Stimulated activated CD8-positive, alpha-beta memory T cell treated with anti-CD3 and anti-CD28 coated beads, Interleukin-4, amount 100 ng/mL, for 24 hours (primary cell): Measurements from ENCODE around the gene PRRX2.
"Not testable (repeated sequence)": the region's sequence is repeated elsewhere in the genome, so short reads cannot be mapped to it uniquely, and the experiment has no call there.

ENCODE experiments used
- DNase-seq: peaks from one replicate; pipeline ENCODE4 v3.0.0-alpha.2; 2020; ENCODE audit warnings: low read depth

The PRRX2 gene

DNA sequence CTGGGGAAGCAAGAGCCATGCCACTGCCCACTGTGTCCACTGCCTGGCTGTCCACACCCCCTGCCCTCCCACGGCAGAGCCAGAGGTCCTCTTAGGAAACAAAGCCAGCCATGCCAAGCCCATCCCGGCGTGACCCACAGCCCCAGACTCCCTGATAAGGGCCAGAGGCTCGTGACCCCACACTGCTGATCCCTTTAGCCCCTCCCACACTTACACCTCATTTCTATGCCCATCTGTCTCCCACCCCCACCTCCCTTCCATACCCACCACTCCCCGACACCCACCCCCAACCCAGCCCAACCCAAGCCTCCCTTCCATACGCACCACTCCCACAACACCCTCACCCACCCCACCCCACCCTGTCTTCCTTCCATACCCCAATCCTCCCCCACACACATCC, 70.1 kb downstream of the PRRX2 start:
- no peak for DNase-seq

DNA sequence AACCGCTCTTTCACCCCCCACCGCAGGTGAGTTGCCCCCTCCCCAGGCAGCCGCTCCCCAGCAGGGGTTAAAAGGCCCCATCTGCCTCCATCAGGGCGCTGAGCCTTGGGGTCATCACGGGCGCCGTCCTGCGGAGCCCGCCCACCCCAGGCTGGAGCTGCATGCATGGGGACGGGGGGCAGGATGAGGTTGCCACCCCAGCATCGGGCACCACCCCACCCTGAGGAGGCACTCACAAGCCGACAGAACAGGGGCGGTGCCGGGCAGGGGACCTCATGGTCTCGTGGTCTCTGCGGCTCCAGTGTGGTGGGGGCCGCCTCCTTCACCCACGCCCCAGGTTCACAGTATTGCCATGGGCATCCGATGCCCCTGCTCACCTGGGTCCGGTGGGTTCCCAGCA, 70.9 kb downstream of the PRRX2 start:
- no peak for DNase-seq

DNA sequence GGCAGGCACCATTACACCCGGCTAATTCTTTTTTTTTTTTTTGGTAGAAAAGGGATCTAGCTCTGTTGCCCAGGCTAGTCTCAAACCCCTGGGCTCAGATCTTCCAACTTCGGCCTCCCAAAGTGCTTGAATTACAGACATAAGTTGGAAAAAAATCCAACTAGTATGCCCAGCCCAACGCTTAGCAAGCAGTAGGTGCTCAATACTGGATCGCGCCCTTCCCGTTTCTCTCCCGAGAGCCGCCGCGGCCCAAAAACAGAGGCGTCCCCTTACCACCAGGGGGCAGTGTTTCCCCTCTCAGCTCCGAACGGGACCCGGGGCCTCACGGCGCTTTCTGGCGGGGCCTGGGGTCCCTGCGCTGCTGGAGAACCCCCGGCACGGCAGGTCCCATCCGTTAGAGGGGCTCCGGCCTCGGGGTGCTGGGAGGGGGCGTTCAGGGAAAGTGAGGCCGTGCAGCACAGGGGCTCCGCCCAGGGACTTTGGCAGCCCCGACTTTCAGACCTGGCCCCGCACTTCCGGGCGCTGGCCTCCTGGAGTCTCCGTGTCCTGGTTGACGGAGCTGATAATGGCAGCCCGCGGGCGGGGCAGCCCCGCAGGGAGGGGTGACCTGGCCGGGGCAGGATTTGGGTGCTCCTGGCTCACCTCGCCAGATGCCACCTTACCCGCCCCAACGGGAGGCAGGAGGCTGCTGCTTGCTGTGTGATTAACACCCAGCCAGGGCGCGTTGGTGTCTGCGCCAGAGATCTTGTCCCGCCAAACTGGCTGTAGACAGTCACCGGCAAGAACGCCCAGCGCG, 72.2 kb downstream of the PRRX2 start:
- peak; percentile 77 for DNase-seq

DNA sequence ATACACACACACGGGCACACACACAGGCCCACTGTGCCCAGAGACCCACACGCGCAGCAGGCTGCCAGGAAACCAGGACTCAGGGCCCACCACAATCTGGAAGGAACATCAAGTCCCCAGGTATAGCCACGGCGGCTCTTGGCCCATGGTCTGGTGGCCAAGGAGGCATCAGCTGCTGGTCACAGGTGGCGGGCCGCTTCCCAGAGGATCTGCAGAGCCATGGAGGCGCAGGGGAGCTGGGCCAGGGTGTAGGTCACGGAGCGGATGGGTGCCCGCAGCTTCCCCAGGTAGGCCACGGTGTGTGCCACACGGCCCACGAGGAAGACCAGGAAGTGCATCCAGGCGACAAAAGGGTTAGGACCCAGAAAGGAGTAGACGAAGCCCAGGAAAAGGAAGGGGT, 74.0 kb downstream of the PRRX2 start:
- no peak for DNase-seq

DNA sequence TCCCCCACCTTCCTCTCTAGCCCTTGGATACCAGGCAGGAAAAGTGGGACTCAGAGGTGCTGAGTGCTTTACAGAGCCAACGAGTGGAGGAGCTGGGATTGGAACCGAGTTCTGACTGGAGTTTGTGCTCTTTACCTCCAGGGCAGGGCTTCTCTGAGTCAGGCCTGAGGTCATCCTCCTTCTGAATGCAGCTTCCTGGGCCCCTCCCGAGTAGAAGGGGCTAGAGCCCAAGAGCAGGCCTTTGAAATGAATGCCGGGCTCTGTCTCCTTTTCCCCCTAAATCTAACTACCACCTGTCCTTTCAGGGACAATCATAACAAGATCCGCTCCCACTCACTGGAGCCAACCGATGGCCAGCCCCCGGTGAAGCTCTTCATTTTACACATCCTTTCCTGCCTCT, 74.7 kb downstream of the PRRX2 start:
- DNase-seq = no peak

DNA sequence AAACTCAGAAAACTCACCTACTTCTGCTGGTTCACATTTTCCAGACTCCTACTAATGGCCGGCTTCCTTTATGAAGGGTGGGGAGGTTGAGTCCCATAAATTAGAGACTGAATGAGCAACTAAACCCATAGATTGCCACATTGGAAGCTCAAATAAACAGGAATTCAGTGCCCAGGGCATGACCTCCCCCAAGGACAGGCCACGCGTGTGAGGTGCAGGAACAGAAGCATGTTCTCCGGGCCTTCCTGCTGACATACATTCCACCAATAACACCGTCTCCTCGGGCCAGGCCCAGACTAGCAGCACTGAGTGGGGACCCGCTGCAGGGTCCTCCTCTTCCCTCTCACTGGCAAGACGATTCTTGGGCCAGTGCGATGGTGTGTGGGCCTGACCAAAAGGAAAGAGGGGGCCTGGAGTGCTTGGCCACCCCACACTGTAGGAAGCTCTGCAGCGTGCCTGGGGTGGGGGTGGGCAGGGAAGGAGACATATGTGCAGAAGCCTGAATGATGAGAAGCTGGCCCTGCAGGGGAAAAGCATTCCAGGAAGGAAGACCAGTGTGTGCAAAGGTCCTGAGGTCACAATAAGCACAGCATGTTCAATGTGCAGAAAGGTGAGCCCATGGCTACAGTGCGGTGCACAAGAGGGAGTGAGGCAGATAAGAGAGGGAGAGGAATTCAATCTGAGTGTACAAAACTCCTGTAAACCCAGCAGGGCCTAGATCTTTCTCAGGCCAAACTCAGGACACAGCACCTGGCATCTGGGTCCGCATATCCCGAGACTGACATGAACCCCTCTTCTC, 75.4 kb downstream of the PRRX2 start:
- no peak for DNase-seq

DNA sequence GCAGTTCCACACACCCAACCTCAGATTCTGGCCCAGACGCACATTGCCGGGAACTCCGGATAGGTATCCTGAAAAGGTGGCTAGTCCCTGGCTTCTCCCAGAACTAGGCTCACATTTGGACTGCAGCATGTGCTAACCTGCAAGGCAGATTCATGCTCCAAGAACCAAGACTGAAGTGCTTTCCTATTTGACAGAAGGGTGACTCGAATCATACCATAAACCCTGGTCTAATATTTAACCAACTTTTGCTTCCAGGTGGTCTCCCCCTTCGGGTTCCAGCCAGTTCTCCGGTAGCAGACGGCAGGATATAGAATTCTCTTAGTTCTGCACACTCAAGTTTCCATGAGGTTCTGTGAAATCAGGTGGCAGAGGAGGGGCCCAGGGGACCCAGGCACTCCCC, 79.8 kb downstream of the PRRX2 start:
- DNase-seq = no peak

DNA sequence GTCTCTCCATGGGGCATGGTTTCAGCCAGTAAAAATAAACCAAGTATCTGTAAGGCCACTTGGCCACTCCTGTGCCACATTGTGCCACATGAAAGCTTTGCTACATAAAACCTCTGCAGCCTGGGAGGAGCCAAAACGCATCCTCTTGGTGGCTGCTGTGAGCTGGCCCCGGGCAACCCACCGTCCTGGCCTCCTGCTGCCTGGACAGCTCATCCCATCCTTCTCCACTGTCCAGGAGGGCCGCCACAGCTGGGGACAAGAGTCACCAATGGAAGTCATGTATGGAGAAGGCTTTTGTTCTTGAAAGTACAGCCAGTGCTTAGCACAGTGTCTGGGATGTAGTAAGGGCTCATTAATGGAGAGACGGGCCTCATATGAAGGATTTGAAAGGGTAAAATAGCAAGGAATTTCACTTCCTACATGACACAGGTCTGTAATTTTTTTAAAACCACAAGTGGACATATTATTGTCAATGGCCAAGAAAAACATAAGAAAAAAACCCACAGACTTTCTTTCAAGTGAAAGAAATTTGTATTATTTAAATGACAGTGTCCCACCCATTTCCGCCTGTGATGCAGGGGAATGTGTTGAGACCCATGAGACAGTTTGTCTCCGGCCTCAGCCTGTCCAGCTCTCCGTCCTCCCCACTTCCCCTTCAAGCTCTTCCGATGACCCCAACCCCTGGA, 80.8 kb downstream of the PRRX2 start:
- DNase-seq = no peak

DNA sequence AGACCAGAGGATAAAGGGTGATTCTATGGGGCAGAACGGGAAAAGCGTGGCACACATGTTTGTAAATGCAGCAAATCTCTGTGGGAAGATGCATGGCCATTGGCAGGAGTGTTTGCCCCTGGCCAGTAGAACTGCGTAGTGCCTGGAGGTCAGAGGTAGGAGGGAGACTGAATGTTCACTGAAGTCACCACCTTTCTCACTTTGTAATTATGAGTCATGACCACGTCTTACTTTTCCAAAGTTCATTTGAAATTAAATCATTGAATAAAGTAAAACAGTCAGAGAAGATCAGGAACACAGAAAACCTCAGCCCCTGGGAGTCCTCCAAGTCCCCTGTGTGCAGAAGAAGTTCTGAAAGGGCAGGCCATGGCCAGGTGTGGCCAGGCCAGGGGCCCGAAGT, 82.8 kb downstream of the PRRX2 start:
- no peak for DNase-seq

DNA sequence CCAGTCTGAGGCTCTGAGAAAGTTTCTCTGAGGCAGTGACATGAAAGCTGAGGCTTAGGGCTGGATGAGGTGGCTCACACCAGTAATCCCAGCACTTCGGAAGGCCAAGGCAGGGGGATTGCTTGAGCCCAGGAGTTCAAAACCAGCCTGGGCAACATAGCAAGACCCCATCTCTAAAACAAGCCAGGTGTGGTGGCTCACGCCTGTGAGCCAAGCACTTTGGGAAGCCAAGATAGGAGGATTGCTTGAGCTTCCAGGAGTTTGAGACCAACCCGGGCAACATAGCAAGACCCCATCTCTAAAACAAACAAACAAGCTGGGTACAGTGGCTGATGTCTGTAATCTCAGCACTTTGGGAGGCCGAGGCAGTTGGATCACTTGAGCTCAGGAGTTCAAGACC, 83.6 kb downstream of the PRRX2 start:
- DNase-seq = not testable (repeated sequence)

DNA sequence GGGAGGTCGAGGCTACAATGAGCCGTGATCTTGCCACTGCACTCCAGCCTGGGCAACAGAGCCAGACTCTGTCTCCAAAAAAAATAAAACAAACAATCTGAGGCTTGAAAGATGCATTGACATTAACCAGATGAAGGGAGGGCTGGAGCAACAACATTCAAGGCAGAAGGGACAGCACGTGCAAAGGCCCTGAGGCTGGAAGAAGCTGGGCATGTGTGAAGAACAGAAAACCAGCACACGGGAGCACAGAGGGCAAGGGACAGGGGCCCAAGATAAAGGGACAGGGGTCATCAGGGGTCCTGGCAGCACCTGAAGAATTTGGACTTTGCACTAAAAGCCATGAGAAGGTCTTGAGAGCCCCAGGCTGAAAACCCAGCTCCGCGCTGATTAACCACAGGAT, 84.1 kb downstream of the PRRX2 start:
- DNase-seq = no peak

DNA sequence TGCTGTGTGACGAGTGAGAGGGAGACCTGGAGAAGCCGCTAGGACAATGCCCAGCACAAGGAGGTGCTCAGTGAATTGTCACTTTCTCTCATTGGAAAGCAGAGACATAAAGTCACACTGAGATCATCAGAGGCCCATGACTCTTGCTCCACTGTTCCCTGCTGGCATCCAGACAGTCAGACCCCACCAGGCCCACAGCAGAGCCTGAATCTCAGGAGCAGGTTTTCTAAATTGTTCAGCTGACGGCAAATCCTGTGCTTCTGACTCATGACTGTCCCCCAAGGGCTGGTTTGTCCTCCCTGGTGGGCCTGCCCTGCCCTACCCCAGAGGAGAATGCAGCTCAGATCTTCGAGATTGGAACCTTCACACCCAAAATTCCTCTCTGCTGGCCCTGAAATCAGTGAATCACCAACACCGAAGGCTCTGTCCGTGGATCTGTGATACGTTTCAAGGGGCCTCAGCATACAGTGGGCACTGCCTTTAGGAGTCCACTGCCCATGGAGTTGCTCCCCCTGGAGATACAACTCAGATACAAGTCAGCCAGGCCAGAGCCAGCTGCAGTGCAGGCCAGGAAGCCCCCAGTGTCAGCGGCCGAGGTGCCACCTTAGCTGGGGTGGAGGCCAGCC, 84.7 kb downstream of the PRRX2 start:
- no peak for DNase-seq

DNA sequence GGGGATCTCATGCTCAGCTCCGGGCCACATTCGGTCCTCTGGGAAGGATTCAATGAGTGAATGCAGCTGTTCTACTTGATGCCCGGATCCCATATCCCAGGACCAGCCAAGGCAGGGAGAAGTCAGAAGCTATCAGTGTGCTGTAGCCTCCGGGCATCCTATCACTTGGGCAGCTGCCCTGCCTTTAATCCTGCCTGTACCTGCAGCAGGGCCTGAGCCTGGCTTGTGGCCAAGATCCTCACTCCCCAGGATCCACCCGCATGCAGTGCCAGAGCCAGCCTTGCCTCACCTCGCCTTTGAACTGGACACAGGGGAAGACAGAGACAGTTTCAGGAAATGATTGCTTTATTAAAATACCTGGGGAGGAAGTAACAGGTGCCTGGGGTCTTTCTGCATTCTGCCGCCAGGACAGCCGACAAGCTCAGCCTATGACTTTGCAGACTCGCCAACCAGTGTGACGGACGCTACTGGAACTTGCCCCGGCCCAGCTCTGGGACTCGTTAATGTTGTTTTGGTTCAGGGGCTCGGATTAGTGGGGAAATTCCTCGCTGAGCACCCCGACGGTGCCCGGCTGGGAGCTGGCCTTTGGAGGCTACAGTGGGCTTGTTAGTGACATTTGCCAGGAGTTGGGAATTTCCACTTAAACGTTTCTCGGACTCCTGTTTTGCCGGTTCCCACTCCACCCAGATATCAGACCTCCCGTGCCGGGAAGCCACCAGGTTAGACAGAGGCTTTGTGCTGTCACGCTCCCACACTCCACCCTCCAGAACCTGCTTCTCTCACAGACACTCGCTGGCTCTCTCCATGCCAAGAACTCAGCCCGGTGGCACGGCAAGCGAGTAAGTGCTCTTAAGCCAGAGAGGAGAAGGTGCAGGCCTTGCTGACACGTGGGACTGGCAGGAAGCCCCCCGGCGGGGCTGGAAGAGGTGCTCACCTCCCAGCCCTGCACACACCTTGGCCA, 86.7 kb downstream of the PRRX2 start:
- no peak for DNase-seq

DNA sequence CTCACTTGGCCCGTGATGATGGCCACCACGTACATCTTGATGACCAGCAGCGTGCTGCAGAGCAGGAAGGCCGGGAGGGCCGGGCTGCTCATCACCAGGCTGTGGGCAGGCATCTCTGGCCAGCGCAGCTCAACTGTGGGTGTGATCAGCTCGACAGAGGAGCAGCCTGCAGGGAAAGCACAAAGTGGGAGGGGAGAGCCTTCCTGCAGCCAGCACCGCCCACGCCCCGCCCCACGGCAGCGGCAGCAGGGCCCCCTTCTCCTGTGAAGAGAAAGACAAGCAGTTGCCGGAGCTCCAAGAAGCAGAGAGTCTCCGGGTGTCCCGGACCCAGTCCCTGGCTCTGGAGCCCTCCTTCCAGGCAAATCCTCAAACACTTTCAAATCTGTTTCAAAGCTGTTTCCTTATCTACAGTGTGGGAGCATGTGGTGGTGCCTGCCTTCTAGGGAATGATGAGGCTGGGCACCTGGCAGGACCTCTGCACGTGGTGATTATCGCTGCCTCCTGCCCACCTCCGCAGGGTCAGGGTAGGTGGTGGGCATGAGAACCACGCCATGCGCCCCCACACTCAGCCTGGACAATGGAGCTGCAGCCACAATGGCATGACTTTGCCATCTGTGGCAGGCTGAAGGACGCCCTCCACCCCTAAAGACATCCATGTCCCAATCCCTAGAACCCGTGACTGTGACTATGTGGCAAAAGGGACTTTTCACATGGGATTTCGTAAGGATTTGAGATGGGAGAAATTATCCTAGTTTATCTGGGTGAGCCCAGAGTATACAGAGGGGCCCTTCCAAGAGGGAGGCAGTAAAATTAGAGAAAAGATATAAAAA, 87.7 kb downstream of the PRRX2 start, which contains the start of gene PTGES:
Gene PTGES (minus strand): TSS at position 143 of the 830 bp plus-strand sequence. CDS start 30 bp downstream, at position 113.
- peak; percentile 43 for DNase-seq

DNA sequence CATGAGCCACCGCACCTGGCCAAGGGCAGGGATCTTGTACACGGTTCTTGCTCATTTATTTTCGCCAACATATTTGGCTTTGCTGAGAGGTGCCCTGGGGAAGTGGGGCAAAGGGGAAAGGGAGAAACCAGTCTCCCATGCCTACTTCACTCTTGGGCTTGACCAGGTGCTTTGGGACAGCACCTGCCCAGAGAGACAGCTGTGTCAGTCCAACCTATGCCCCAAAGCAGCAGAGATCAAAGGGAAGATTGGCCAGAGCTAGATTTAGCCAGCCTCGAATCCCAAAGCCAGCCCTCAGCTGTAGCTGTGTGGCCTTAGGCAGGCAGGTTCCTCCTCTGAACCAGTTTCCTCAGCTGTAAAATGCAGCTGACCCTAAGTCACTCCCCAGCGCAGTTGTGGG, 89.7 kb downstream of the PRRX2 start:
- no peak for DNase-seq

DNA sequence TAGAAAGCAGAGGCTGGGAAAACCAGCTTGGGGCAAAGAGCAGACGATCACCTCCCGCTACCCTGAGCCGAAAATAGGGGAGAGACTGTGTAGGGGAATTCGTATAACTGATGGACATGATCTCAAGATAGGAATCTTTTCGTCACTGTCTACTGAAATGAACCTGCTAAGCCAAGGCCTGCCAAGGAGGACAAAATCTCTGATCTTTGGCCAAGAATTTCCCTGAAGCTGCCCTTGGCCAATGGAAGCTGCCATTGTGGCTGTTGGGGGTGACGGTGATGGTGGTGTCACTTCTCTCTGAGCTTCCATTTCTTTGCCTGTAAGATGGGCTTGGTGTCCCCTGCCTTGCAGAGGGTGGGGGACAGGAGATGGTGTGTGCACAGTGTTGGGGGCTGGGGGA, 90.7 kb downstream of the PRRX2 start:
- DNase-seq = no peak

DNA sequence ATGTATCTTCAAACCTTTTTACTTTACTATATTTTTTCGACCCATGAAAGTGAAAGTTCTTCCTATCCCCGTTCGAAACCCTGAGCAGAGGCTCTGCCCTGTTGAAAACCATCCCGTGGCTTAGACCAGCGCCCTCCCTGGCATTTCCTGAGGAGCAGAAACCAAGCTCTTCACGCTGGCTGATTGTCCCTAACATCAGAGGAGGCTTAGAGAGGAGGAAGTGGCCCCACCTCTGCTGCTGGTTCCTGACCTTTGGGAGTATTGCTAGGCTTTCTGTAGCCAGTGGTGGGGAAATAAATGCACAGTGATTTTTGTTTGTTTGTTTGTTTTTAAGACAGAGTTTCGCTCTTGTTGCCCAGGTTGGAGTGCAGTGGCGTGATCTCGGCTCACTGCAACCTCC, 91.6 kb downstream of the PRRX2 start:
- no peak for DNase-seq

DNA sequence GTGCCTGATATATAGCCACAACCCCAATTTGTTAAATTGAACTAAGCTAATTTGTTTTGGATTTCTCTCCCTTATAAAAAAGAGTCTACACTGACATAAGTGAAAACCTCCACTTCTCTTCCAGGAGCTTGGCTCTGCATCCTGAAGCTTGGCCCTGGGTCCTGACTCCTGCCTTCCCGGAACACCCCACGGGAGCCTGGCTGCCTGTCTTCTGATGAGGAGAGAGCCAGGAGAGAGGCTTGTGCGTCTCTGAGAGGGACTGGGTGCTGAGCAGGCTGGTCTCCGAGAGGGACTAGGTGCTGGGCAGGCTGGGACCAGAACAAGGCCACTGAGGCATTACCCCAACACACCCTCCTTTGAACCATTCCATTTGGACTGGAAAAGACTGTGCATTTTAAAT, 93.9 kb downstream of the PRRX2 start:
- DNase-seq = no peak

DNA sequence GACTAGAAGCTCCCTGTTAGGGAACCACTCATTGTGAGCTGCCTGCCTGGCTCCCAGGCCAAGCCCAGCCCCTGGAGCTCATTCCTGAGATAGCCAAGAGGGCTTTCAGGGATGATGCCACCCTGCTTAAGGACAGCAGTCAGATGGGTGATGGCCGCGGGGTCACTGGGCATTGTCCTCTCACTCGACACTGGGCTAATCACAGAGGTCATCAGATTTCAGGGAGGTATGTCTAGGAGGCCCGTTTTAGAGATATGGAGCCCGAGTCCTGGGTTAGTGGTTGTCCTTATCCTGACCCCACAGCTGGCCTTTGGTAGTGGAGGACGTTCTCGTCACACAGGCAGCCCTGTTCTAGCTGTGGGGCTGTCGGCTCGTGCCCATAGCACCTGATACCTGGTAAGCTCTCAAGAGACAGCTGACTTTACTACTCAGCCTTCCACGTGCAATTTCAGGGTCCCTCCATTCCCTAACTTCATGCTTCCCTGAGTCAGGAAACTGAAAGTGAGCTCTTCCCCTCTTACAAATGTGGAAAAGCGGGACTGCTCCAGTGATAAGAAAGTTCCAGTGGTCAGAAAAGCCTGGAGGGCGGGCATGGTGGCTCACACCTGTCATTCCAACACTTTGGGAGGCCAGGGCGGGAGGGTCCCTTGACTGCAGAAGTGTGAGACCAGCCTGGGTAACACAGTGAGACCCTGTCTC, 94.5 kb downstream of the PRRX2 start:
- DNase-seq = no peak

DNA sequence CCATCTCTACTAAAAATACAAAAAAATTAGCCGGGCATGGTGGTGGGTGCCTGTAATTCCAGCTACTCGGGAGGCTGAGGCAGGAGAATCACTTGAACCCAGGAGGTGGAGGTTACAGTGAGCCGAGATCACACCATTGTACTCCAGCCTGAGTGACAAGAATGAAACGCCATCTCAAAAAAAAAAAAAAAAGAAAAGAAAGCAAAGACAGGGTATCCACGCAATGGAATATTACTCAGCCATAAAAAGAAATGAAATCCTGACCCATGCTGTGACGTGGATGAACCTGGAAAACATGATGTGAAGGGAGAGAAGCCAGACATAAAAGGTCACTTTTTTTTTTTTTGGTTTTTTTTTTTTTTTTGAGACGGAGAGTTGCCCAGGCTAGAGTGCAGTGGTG, 95.3 kb downstream of the PRRX2 start:
- not testable (repeated sequence) for DNase-seq
